Activated CD4-positive, alpha-beta T cell treated with anti-CD3 and anti-CD28 coated beads, Interleukin-2, Interleukin-4, amounts not matched to agents 100 ng/mL and 50 ng/mL, durations not matched to agents 16 hours and 8 hours (primary cell): Measurements from ENCODE around the gene CKM.
"Not testable (repeated sequence)": the region's sequence is repeated elsewhere in the genome, so short reads cannot be mapped to it uniquely, and the experiment has no call there.

Source experiments
- DNase-seq: peaks from one replicate; pipeline ENCODE4 v3.0.0-alpha.2; 2020; ENCODE audit warnings: low spot score

The CKM gene

GRCh38 chr19:45290381-45290931 is 32.2 kb downstream of the CKM start:
- no peak for DNase-seq

DNA sequence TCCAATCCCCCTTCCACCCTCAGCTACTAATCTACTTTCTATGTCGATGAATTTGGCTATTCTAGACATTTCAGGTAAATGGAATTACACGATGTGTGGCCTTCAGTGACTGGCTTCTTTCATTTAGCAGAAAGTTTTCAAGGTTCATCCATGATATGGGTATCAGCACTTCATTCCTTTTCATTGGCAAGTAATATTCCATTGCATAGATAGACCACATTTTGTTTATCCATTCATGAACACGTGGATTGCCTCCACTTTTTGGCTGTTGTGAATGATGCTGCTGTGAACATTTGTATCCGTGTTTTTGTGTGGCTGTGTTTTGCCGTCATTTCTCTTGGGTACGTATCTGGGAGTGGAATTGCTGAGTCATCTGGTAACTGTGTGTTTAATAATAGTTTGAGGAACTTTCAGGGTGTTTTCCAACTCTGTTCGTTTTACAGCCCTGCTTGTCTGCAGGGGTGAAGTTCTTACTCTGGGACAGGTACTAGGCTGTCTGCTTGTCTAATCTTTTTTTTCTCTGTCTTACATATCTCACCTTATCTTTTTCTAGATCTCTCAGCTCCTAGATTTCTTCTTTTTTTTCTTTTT is 39.1 kb downstream of the CKM start:
- no peak for DNase-seq

DNA sequence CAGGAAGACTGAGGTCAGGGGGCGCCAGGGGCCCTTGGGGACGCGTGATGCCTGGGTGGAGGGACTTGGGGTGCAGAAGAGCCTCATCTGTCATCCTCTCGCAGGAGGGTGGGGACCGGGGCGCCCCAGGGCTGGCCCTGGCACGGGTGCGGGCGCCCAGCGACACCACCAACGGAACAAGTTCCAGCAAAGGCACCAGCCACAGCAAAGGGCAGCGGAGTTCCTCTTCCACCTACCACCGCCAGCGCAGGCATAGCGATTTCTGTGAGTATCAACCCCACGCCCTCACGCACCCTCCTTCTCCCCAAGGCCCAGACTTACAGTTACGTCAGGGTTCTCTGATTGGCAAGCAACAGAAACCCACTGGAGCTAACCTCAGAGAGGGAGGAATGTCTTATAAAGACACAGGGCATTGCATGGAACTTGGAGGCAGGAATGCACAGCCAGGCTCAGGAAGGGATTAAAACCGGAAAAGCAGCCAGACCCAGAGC is 42.2 kb downstream of the CKM start:
- no peak for DNase-seq

DNA sequence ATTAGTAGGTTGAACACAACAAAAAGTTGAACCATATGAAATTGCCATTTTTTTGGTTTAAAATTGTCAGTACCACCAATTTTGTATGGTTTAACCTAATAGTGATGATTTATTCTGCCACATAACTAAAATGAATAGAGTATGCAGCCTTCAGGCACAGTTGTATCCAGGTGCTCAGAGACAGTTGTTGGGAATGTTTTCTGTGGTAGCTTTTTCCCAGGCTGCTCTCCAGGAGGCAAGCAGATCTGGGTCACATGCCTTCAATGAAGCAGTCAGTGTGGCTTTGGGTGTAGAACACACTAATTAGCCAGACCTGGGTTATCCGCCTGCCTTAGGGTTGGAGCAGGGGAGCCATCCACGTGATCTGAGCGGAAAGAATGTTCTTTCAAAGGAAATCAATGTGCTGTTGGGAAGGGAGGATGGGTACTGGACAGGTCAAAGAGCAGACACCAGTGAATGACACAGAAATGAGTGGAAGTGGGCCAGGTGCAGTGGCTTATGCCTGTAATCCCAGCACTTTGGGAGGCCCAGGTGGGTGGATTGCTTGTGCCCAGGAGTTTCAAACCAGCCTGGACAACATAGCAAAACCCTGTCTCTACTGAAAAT is 43.0 kb downstream of the CKM start:
- DNase-seq, result no peak

DNA sequence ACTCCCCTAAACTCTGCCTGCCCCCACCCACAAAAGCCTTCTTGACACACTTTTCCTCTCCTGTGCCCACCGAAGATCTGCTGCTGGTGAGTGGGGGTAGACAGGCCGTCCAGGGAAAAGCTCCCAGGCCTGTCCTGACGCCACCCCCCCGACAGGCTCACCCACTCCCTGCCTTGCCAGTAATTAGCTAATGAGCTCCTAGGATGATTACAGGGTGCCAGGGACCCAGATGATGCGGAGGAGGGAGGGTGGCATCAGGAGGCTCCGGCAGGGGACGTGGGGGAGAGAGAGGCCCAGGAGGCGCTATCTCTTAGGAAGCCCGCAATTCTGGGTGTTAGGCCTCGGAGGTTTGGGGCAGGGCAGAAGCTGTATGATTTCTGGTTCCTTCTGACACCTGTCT is 44.6 kb downstream of the CKM start:
- no peak for DNase-seq

DNA sequence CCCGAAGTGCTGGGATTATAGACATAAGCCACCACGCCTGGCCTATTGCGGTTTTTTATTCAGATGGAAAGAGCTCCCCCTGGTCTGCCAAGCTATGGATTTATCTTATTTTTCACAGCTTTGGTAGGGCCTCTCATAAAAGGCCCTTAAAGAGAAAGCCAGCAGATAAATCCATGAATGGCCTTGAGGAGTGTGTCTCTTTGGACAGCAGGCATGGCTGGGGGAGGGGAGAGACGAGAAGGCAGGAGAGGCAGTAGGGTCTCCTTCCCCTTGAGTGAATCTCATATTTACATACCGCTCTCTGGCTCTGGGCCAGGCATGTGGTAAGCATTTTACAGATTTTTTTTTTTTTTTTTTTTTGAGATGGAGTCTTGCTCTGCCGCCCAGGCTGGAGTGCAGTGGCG is 46.4 kb downstream of the CKM start:
- no peak for DNase-seq

GRCh38 chr19:45275370-45275971 is 47.2 kb downstream of the CKM start:
- no peak for DNase-seq

GRCh38 chr19:45273521-45273855 is 49.2 kb downstream of the CKM start:
- DNase-seq, result no peak

DNA sequence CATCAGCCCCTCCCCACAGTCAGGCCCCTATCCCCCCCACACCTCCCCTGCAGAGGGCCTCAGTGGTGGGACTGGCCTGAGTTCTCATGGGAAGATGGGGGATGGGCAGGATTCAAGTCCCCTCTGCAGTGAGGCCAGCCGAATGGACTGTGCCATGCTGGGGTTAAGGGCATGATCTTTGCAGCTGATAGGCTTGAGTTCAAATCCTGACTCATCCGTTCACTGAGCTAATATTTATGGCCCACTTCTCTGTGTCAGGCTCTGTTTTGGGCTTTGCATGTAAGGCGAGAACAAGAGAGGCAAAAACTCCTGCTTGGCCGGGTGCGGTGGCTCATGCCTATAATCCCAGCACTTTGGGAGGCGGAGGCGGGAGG is 51.0 kb downstream of the CKM start:
- no peak for DNase-seq

GRCh38 chr19:45271098-45271734 is 51.5 kb downstream of the CKM start:
- no peak for DNase-seq

DNA sequence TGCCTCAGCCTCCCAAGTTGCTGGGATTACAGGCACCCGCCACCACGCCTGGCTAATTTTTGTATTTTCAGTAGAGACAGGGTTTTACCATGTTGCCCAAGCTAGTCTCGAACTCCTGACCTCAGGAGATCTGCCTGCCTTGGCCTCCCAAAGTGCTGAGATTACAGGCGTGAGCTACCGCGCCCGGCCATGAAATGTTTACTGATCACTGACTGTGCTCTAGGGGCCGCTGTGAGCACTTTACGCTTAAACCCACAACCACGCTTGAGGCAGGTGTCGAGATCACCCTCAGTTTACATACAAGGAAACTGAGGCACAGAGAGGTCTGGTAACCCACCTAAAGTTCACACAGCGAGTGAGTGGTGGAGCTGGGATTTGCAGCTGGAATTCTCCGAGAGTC is 52.7 kb downstream of the CKM start:
- not testable (repeated sequence) for DNase-seq

GRCh38 chr19:45267296-45267695 is 55.4 kb downstream of the CKM start:
- DNase-seq, result no peak

DNA sequence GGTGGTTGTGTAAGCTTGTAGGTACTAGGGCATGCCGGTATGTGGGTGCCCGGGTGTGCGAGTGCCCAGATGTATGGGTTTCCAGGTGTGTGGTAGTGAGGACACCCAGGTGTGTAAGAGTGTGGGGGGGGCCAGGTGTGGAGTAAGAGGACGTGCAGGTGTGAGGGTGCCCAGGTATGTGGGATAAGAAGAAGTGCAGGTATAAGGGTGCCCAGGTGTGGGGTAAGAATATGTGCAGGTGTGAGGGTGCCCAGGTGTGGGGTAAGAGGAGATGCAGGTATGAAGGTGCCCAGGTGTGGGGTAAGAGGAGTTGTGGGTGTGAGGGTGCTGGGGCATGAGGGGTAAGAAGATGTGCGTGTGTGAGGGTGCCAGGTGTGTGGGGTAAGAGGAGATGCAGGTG is 57.3 kb downstream of the CKM start:
- no peak for DNase-seq

DNA sequence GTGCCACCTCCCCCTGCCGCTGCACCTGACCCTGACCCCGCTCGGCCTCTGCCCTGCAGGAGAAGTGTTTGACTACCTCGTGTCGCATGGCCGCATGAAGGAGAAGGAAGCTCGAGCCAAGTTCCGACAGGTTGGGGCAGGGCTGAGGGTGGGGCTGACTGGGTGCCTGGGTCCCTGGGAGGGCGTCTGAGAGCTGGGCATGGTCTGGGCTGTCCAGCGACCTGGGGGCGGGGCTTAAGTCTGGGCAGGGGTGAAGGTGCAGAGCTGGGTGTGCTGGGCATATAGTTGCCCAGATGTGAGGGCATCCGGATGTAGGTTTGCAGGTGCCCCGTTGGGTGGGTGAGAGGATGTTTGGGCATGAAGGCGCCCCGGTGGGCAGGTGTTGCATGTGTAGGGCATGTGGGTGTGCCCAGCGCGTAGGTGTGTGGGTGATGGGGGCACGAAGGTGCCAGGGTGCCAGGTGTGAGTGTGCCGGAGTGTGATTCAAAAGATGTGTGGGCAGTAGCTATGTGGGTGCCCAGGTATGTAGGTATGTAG is 57.8 kb downstream of the CKM start:
- no peak for DNase-seq

DNA sequence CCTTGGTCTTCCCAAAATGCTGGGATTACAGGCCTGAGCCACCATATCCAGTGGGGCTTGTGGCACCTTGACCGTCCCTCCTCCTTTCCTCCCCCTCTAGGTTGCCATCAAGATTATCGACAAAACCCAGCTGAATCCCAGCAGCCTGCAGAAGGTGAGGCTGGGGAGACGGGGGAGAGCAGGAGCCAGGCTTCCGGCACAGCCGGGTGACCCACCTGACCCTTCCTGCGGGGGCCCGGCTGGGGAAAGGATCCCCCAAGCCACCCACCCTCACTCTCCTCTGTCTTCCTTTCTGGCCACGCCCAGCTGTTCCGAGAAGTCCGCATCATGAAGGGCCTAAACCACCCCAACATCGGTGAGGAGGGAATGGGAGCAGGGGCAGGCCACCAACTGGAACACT is 59.7 kb downstream of the CKM start:
- DNase-seq, result no peak

DNA sequence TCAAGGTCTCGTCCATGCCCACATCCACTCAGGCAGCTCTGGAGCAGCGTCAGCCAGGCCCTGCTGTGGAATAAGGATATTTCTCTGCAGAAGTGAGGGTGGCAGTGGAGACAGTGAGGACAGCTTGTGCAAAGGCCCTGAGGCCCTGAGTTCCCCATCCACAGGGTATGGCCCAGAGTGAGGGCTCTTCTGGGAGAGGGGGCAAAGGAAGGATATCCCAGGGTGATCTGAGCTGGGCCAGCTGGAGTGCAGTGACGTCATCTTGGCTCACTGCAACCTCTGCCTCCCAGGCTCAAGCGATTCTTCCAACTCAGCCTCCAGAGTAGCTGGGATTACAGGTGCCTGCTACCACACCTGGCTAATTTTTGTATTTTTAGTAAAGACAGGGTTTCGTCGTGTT is 60.1 kb downstream of the CKM start:
- DNase-seq, result no peak

- DNase-seq, result no peak
Measured at GRCh38 chr19:45258862-45259261, 63.8 kb downstream of the CKM start.

- DNase-seq, result no peak
Measured at GRCh38 chr19:45256836-45257235, 65.8 kb downstream of the CKM start.
